GM23338 (cell line): ENCODE results near the gene SCN4A. TPM values are rescaled to one million over a fixed set of nuclear protein-coding genes. Genes with fewer than 3 reads are reported as not detected.

Source experiments
- ATAC-seq: fragments of 200-7000 bp; cut with Tn5 transposase; 3 replicates; pipeline ENCODE4 v1.9.1; 2020
- DNase-seq: peaks from one replicate; pipeline ENCODE4 v3.0.0-alpha.2; 2015; ENCODE audit warnings: low spot score
- H2AFZ ChIP-seq: fragments of 200-600 bp; sonication (generic); 2 replicates; pipeline ENCODE4 v1.8.0; 2016; ENCODE audit warnings: antibody characterized with exemption, mild to moderate bottlenecking, moderate library complexity
- H3F3A ChIP-seq: fragments of 200-600 bp; sonication (generic); replicated peaks from 2 replicates; pipeline ENCODE4 v1.8.0; 2017; ENCODE audit warnings: antibody characterized with exemption, mixed run types, low read depth
- H3K27ac ChIP-seq: fragments of 200-600 bp; sonication (generic); 2 replicates; pipeline ENCODE4 v1.6.1; 2016; ENCODE audit warnings: low read depth
- H3K27me3 ChIP-seq: fragments of 200-600 bp; sonication (generic); 2 replicates; pipeline ENCODE4 v1.8.0; 2016; ENCODE audit warnings: mild to moderate bottlenecking, mixed run types, moderate library complexity; ENCODE audit not compliant: insufficient read depth
- H3K36me3 ChIP-seq: fragments of 200-600 bp; sonication (generic); 2 replicates; pipeline ENCODE4 v1.8.0; 2016; ENCODE audit warnings: mild to moderate bottlenecking; ENCODE audit not compliant: insufficient read depth
- H3K4me1 ChIP-seq: fragments of 200-600 bp; sonication (generic); 2 replicates; pipeline ENCODE4 v1.8.0; 2016; ENCODE audit warnings: mild to moderate bottlenecking, moderate library complexity; ENCODE audit not compliant: insufficient read depth
- H3K4me2 ChIP-seq: fragments of 200-600 bp; sonication (generic); 2 replicates; pipeline ENCODE4 v1.7.1; 2017; ENCODE audit warnings: mixed run types
- H3K4me3 ChIP-seq: fragments of 200-600 bp; sonication (generic); 2 replicates; pipeline ENCODE4 v1.6.1; 2016; ENCODE audit warnings: mixed run types
- H3K79me2 ChIP-seq: fragments of 200-600 bp; sonication (generic); replicated peaks from 2 replicates; pipeline ENCODE4 v1.8.0; 2017; ENCODE audit warnings: mild to moderate bottlenecking; ENCODE audit not compliant: insufficient read depth
- H3K9me2 ChIP-seq: fragments of 200-600 bp; sonication (generic); 2 replicates; pipeline ENCODE4 v1.8.0; 2017; ENCODE audit not compliant: insufficient read depth
- H4K20me1 ChIP-seq: fragments of 200-600 bp; sonication (generic); replicated peaks from 2 replicates; pipeline ENCODE4 v1.8.0; 2017; ENCODE audit warnings: mild to moderate bottlenecking; ENCODE audit not compliant: insufficient read depth
- H3K27ac Mint-ChIP-seq: 2 replicates; pipeline ENCODE4 v1.8.0; 2020; ENCODE audit warnings: inconsistent platforms, mild to moderate bottlenecking, moderate library complexity, mixed read lengths
- H3K27me3 Mint-ChIP-seq: 3 replicates; pipeline ENCODE4 v1.8.0; 2022; ENCODE audit warnings: low read depth, mild to moderate bottlenecking, moderate library complexity, mixed read lengths, inconsistent platforms; ENCODE audit not compliant: insufficient read depth, poor library complexity
- H3K36me3 Mint-ChIP-seq: 3 replicates; pipeline ENCODE4 v1.8.0; 2021; ENCODE audit warnings: low read depth, mild to moderate bottlenecking, inconsistent platforms, moderate library complexity, mixed read lengths
- H3K4me1 Mint-ChIP-seq: 3 replicates; pipeline ENCODE4 v1.8.0; 2020; ENCODE audit warnings: mild to moderate bottlenecking, inconsistent platforms, mixed read lengths
- H3K4me3 Mint-ChIP-seq: 3 replicates; pipeline ENCODE4 v1.8.0; 2021; ENCODE audit warnings: moderate library complexity, mild to moderate bottlenecking, inconsistent platforms, mixed read lengths
- H3K9me3 Mint-ChIP-seq: 3 replicates; pipeline ENCODE4 v1.8.0; 2020; ENCODE audit warnings: moderate library complexity, mild to moderate bottlenecking, inconsistent platforms, mixed read lengths
- CREB1 ChIP-seq: fragments of 250-450 bp; sonication (Bioruptor Pico); IDR thresholded peaks from 2 replicates; pipeline ENCODE4 v1.5.0; 2020; ENCODE audit warnings: low read depth, mild to moderate bottlenecking, moderate library complexity
- EZH2 ChIP-seq: fragments of 200-600 bp; sonication (generic); IDR thresholded peaks from one replicate; pipeline ENCODE4 v1.8.0; 2017; ENCODE audit warnings: antibody characterized with exemption, mild to moderate bottlenecking, low read depth; ENCODE audit not compliant: unreplicated experiment
- EZH2phosphoT487 ChIP-seq: fragments of 200-600 bp; sonication (generic); IDR thresholded peaks from one replicate; pipeline ENCODE4 v1.8.1; 2018; ENCODE audit warnings: antibody characterized with exemption; ENCODE audit not compliant: unreplicated experiment
- ZNF114 ChIP-seq: fragments of 250-450 bp; sonication (Bioruptor Pico); IDR thresholded peaks from 2 replicates; pipeline ENCODE4 v1.5.0; 2020; ENCODE audit warnings: mild to moderate bottlenecking, moderate library complexity
- polyA plus RNA-seq: library from polyadenylated mRNA; unstranded; fragments of >200 nt; fragmentation: Nextera tagmentation; extraction: Ambion mirVana; gene quantifications from 2 replicates; pipeline ENCODE4 v1.2.1, GENCODE V29; 2016
- total RNA-seq: library from RNA; depleted of rRNA; stranded (reverse); fragments of >200 nt; shearing (Covaris generic); gene quantifications from 2 replicates; pipeline ENCODE4 v1.2.3, GENCODE V29; 2014
- TF ChIP-seq, protein P1 (sequence below): fragments of 250-450 bp; sonication (Bioruptor Pico); IDR thresholded peaks from 2 replicates; pipeline ENCODE4 v1.5.0; 2020; ENCODE audit warnings: mild to moderate bottlenecking, moderate library complexity
- TF ChIP-seq, protein P2 (sequence below): IDR thresholded peaks from 2 replicates; pipeline ENCODE4 v1.6.1; 2016; ENCODE audit warnings: antibody characterized with exemption

SCN4A gene
- total and polyA plus RNA-seq, 2 experiments from 2014 or later = 2.3 to 7.9 TPM

DNA sequence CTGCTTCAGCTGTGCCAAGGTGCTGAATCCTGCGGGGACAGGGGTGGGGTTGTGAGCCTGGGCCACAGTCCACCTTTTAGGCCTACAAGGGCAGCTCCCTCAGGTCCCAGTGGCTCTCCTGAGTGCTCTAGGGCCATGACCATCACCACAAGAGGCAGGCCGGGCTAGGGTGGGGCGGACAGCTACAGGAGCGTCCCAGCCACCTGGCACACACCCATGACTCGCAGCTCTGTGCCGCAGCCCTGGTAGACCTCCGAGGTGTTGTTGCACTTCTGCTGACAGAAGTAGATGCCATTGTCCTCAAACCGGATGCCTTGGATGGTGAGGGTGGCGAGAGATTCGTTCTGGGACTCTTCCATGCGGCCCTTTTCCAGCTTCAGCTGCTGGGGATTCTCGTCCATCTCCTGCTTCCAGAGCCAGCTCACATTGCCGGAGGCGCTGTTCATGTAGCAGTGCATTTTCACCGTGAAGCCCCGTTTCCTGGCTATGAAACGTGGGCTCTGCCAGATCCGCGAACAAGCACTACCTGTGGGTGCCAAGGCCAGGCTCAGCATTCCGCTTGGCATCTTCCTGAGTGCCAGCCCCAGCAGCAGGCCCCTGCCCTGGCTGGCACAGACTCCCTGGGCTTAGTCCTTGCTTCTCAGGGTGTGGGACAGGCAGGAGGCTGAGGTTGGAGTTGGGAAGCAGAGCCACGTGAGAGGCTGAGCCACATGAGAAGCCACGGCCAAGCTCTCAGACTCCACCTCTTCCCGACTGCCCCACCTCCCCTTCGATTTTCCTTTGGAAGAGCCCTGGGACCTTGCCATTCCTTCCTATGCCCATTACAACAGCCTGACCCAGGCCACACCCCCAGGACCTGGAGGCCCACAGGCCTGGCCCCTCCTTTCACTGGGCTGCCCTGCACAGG lies 42.6 kb downstream of the SCN4A start (continued):
- TF ChIP-seq, protein P1, sequence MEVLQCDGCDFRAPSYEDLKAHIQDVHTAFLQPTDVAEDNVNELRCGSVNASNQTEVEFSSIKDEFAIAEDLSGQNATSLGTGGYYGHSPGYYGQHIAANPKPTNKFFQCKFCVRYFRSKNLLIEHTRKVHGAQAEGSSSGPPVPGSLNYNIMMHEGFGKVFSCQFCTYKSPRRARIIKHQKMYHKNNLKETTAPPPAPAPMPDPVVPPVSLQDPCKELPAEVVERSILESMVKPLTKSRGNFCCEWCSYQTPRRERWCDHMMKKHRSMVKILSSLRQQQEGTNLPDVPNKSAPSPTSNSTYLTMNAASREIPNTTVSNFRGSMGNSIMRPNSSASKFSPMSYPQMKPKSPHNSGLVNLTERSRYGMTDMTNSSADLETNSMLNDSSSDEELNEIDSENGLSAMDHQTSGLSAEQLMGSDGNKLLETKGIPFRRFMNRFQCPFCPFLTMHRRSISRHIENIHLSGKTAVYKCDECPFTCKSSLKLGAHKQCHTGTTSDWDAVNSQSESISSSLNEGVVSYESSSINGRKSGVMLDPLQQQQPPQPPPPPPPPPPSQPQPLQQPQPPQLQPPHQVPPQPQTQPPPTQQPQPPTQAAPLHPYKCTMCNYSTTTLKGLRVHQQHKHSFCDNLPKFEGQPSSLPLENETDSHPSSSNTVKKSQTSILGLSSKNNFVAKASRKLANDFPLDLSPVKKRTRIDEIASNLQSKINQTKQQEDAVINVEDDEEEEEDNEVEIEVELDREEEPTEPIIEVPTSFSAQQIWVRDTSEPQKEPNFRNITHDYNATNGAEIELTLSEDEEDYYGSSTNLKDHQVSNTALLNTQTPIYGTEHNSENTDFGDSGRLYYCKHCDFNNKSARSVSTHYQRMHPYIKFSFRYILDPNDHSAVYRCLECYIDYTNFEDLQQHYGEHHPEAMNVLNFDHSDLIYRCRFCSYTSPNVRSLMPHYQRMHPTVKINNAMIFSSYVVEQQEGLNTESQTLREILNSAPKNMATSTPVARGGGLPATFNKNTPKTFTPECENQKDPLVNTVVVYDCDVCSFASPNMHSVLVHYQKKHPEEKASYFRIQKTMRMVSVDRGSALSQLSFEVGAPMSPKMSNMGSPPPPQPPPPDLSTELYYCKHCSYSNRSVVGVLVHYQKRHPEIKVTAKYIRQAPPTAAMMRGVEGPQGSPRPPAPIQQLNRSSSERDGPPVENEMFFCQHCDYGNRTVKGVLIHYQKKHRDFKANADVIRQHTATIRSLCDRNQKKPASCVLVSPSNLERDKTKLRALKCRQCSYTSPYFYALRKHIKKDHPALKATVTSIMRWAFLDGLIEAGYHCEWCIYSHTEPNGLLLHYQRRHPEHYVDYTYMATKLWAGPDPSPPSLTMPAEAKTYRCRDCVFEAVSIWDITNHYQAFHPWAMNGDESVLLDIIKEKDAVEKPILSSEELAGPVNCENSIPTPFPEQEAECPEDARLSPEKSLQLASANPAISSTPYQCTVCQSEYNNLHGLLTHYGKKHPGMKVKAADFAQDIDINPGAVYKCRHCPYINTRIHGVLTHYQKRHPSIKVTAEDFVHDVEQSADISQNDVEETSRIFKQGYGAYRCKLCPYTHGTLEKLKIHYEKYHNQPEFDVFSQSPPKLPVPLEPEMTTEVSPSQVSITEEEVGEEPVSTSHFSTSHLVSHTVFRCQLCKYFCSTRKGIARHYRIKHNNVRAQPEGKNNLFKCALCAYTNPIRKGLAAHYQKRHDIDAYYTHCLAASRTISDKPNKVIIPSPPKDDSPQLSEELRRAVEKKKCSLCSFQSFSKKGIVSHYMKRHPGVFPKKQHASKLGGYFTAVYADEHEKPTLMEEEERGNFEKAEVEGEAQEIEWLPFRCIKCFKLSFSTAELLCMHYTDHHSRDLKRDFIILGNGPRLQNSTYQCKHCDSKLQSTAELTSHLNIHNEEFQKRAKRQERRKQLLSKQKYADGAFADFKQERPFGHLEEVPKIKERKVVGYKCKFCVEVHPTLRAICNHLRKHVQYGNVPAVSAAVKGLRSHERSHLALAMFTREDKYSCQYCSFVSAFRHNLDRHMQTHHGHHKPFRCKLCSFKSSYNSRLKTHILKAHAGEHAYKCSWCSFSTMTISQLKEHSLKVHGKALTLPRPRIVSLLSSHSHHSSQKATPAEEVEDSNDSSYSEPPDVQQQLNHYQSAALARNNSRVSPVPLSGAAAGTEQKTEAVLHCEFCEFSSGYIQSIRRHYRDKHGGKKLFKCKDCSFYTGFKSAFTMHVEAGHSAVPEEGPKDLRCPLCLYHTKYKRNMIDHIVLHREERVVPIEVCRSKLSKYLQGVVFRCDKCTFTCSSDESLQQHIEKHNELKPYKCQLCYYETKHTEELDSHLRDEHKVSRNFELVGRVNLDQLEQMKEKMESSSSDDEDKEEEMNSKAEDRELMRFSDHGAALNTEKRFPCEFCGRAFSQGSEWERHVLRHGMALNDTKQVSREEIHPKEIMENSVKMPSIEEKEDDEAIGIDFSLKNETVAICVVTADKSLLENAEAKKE (CRISPR knock-in tag) = no peak
- no peak for TF ChIP-seq CREB1
- TF ChIP-seq, protein P2, sequence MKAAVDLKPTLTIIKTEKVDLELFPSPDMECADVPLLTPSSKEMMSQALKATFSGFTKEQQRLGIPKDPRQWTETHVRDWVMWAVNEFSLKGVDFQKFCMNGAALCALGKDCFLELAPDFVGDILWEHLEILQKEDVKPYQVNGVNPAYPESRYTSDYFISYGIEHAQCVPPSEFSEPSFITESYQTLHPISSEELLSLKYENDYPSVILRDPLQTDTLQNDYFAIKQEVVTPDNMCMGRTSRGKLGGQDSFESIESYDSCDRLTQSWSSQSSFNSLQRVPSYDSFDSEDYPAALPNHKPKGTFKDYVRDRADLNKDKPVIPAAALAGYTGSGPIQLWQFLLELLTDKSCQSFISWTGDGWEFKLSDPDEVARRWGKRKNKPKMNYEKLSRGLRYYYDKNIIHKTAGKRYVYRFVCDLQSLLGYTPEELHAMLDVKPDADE = no peak
- no peak for TF ChIP-seq ZNF114 (CRISPR knock-in tag)
- TF ChIP-seq EZH2 = no peak

DNA sequence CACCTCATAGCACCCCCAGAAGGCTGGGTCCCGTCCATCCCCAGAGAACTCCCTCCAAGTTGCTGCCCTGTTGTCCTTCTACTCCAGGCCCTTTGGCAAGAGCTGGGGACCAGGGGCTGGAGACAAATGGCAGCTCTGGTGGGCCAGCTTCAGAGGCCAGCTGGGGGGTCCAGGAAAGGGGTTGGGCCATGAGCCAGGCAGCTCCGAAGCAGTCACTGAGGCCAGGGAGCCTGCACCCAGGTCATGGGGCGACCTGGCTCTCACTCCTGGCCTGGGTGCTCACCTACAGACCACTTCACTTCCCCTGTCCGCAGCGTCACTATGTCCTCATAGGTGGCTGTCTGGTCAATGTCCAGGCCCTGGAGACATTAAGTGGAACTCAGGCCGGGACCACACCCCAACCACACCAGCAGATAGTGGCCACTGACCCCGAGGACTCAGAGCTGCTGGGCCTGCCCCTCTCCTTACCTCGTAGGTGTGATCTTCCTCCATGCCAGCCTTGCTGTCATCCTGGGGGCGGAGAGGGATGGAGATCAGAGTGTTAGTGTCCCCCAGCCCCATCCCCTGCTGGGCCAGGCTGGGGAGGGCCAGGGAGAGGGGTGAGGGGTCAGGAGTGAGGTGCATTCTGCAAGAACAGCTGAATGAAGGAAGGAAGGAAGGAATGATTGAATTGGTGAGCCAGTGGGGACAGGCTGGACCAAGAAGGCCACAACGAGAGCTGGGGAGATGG lies 43.6 kb downstream of the SCN4A start:
- TF ChIP-seq EZH2phosphoT487 (no peak), CREB1 (no peak)
- Mint-ChIP-seq H3K4me1 (peaks cover 13% of the 10 kb centered on the region), H3K36me3 (no peaks in the 10 kb centered on the region), H3K9me3 (no peaks in the 10 kb centered on the region), H3K27ac (no peak overlapping the region), H3K27me3 (peaks cover 7% of the 10 kb centered on the region), H3K4me3 (no peak overlapping the region)
- H2AFZ ChIP-seq = no peak overlapping the region
- no peaks in the 10 kb centered on the region for H3K36me3 ChIP-seq
- DNase-seq (no peak), ATAC-seq (no peak)
- H3F3A ChIP-seq = no peaks in the 10 kb centered on the region
- H3K79me2 ChIP-seq = no peaks in the 10 kb centered on the region
- H3K4me2 ChIP-seq = no peak overlapping the region
- no peak overlapping the region for H3K27ac ChIP-seq
- peaks cover 14% of the 10 kb centered on the region; the same call in 1 of the 2 replicates for H3K4me1 ChIP-seq
- no peaks in the 10 kb centered on the region for H3K27me3 ChIP-seq
- no peaks in the 10 kb centered on the region for H4K20me1 ChIP-seq
- H3K4me3 ChIP-seq = no peak overlapping the region
- H3K9me2 ChIP-seq = no peaks in the 10 kb centered on the region
